K562 (cell line): ENCODE data around the gene IMMP2L.

Source experiments
- POLR2A ChIP-seq: fragments of 450-650 bp; conservative IDR thresholded peaks from 2 replicates; pipeline ENCODE4 v1.6.1; 2016
- TF ChIP-seq, protein P1 (sequence below), 2 experiments: fragments of 450-650 bp in 1 of 2; IDR thresholded peaks; 2 replicates each; pipeline ENCODE4 v1.6.1; 2011 to 2017; ENCODE audit warnings: low read depth in 2 of 2, antibody characterized with exemption in 1 of 2, borderline replicate concordance in 1 of 2, low read length in 1 of 2, mild to moderate bottlenecking in 1 of 2, mixed read lengths in 1 of 2; ENCODE audit not compliant: control insufficient read depth in 1 of 2
- TF ChIP-seq, protein P2 (sequence below): fragments of 450-650 bp; IDR thresholded peaks from 2 replicates; pipeline ENCODE4 v1.6.1; 2016; ENCODE audit warnings: mild to moderate bottlenecking

DNA sequence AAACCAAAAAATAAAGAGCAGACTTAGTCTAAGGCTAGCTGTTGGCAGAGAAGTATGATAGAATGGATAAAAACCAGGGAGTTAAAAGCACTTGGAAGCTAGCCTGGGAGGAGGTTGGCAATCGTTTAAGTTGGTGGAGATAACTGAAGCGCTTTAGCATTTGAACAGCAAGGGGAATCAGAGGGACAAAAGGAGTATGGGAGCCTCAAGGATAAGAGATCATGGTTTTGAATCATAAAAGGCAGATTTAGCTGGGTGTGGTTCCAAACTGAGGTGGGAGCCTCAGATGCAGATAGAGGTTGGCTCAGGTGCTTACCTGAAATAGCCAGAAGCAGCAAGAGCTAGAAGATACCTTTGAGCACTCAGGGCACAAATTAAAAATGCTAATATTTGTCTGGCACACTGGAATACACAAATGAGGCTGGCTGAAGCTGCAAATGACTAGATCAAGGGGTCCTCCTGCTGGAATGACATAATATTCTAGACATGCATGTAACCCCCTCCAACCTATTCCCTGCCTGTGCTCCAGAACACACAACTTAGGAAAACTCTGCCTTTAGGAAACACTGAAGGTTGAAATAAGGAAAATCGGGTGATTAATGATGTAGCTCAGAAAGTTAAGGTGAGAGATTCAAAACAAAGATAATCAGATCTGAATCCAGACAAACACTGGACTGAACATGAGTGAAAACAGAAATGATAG lies 843.6 kb downstream of the IMMP2L start:
- TF ChIP-seq, protein P1, sequence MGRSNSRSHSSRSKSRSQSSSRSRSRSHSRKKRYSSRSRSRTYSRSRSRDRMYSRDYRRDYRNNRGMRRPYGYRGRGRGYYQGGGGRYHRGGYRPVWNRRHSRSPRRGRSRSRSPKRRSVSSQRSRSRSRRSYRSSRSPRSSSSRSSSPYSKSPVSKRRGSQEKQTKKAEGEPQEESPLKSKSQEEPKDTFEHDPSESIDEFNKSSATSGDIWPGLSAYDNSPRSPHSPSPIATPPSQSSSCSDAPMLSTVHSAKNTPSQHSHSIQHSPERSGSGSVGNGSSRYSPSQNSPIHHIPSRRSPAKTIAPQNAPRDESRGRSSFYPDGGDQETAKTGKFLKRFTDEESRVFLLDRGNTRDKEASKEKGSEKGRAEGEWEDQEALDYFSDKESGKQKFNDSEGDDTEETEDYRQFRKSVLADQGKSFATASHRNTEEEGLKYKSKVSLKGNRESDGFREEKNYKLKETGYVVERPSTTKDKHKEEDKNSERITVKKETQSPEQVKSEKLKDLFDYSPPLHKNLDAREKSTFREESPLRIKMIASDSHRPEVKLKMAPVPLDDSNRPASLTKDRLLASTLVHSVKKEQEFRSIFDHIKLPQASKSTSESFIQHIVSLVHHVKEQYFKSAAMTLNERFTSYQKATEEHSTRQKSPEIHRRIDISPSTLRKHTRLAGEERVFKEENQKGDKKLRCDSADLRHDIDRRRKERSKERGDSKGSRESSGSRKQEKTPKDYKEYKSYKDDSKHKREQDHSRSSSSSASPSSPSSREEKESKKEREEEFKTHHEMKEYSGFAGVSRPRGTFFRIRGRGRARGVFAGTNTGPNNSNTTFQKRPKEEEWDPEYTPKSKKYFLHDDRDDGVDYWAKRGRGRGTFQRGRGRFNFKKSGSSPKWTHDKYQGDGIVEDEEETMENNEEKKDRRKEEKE (IDR thresholded peaks at IDR 0.05; ENCODE audit: borderline replicate concordance in 1 of 2, control insufficient read depth in 1 of 2, low read depth in 2 of 2, low read length in 1 of 2): no peak
- TF ChIP-seq POLR2A: no peak
- TF ChIP-seq, protein P2, sequence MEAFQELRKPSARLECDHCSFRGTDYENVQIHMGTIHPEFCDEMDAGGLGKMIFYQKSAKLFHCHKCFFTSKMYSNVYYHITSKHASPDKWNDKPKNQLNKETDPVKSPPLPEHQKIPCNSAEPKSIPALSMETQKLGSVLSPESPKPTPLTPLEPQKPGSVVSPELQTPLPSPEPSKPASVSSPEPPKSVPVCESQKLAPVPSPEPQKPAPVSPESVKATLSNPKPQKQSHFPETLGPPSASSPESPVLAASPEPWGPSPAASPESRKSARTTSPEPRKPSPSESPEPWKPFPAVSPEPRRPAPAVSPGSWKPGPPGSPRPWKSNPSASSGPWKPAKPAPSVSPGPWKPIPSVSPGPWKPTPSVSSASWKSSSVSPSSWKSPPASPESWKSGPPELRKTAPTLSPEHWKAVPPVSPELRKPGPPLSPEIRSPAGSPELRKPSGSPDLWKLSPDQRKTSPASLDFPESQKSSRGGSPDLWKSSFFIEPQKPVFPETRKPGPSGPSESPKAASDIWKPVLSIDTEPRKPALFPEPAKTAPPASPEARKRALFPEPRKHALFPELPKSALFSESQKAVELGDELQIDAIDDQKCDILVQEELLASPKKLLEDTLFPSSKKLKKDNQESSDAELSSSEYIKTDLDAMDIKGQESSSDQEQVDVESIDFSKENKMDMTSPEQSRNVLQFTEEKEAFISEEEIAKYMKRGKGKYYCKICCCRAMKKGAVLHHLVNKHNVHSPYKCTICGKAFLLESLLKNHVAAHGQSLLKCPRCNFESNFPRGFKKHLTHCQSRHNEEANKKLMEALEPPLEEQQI: no peak
